Jurkat, Clone E6-1 (cell line): ENCODE data around the gene VENTX.
A peak's percentile ranks its signal among the peaks of the same experiment; 100 is the strongest.
"Not testable (repeated sequence)": the region's sequence is repeated elsewhere in the genome, so short reads cannot be mapped to it uniquely, and the experiment has no call there.

Experiments
- DNase-seq: peaks from one replicate; pipeline ENCODE4 v3.0.0-alpha.2; 2011; ENCODE audit warnings: low read depth, low spot score
- H3K4me3 ChIP-seq: 2 replicates; pipeline ENCODE4 v1.5.1; 2011; ENCODE audit warnings: mild to moderate bottlenecking, low read length, control low read depth, moderate library complexity

Gene VENTX

GRCh38 chr10:133265052-133265451 is 27.4 kb downstream of the VENTX start:
- H3K4me3 ChIP-seq, DNase-seq: not testable (repeated sequence)

- no peak overlapping the region for H3K4me3 ChIP-seq
- no peak for DNase-seq
These were observed 28.6 kb downstream of the VENTX start for GRCh38 chr10:133266056-133266795.

DNA sequence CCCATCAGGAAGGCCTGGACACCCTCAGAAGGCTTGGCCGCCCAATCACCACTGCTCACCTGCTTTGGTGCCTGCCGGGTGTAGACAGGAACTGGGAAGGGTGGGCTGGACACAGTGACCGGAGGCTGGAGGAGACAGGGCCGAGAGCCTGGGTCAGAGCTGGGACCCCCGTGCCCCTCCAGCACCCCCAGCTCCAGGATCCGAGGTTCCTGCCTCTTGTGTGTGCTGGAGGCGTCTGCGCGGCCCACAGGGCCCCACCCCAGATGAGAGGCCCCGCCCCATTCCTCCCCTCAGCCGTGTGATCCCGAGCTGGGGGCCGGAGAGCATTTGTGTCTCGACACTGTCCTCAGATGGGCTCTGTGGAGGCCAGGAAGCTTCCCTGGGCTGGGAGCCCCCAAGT is 29.6 kb downstream of the VENTX start:
- H3K4me3 ChIP-seq, result no peak overlapping the region
- no peak for DNase-seq

DNA sequence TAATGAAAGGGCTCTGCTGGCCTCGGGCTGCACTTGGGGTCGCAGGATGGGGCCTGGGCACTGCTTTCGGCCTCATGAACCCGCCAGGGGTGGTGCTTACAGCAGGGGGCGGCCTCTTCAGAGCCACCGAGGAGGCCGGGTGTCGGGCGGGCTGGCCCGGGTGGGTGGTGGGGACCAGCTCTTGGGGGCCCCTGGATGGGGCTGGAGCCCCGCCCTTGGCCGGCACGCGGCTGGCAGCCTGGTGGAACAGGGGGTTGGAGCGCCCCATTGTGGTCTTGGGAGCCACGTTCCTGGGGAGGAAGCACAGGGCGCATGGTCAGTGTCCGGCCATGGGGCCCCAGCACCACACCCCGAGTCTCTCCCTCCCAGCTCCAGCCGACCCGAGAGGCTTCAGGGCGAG is 30.2 kb downstream of the VENTX start:
- no peak overlapping the region for H3K4me3 ChIP-seq
- no peak for DNase-seq

DNA sequence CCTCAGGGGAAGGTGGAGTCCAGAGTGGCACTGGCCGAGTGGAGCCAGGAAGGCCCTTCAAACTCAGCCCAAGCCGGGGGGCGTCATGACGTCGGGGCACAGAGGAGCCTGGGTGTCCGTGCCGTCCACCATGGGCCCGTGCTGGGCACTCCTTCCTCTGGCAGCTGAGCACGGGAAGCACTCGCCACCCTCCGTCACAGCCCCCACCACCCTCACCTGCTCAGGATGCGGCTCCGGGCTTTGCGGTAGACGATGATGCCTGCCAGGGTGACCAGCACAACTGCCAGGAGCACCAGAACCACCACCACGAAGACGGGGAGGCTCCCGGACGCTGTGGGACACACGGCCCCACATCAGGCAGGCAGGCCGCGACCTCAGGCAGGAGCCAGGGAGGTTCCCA is 30.9 kb downstream of the VENTX start:
- DNase-seq, result no peak
- no peak overlapping the region for H3K4me3 ChIP-seq

- no peak overlapping the region for H3K4me3 ChIP-seq
- DNase-seq, result no peak
These were observed 31.7 kb downstream of the VENTX start for GRCh38 chr10:133269367-133269766.

- DNase-seq, result no peak
- no peak overlapping the region for H3K4me3 ChIP-seq
These were observed 32.5 kb downstream of the VENTX start for GRCh38 chr10:133270204-133270603.

DNA sequence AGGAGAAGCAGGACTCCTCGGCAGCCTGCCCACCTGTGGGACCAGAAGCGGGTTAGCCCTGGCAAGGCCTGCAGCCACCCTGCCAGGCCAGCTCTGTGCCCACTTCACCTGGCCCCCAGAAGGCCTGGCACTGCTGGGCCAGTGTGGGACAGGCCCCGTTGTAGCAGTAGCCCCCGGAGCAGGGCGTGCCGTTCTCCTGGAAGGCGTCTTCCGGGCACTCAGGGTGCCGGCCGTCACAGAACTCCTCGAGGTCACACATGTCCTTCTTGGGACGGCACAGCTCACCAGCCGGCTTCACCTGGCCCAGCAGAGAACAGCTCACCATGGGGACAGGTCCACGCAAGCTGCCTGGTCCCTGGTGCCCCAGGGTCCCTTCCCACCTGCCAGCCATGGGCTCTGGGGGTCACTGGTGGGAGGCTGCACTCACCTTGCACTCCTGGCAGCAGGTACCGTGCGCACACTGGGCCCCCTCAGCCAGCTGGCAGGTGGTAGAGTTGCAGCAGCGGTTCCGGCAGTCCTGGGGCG is 33.2 kb downstream of the VENTX start:
- H3K4me3 ChIP-seq, result no peak overlapping the region
- DNase-seq, result no peak

DNA sequence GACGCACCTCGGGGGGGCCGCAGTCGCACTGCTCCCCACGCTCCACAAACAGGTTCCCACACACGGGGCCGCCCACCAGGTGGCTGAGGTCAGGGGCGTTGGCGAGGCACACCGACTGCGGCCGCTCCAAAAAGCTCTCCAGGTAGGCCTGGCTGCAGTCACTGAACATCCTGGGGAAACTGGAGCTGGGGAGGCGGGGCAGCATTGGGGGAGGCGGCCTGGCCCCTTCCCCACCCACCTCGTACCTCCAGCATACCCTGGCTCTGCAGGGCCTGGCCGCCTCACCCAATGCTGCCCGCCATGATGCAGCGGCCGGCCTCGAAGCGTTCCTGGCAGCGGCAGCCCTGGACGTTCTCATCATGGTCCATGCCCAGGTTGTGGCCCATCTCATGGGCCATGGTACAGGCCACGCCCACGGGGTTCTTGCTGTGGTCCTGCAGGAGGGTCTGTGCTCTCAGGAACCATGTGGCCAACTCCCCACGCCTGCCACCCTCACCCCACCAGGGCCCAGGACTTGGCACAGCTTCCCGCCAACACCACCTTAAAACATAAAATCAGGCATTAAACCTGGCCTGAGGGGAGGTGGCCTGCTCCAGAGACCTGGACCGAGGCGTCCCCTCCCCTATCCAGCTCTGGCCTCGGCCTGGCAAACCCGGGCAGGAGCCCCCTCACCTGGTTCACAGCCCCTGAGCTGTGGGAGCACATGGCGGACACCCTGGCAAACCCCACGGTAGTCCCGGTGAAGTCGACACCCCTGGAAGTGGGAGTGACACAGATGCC is 34.1 kb downstream of the VENTX start:
- H3K4me3 ChIP-seq, result no peak overlapping the region
- no peak for DNase-seq

DNA sequence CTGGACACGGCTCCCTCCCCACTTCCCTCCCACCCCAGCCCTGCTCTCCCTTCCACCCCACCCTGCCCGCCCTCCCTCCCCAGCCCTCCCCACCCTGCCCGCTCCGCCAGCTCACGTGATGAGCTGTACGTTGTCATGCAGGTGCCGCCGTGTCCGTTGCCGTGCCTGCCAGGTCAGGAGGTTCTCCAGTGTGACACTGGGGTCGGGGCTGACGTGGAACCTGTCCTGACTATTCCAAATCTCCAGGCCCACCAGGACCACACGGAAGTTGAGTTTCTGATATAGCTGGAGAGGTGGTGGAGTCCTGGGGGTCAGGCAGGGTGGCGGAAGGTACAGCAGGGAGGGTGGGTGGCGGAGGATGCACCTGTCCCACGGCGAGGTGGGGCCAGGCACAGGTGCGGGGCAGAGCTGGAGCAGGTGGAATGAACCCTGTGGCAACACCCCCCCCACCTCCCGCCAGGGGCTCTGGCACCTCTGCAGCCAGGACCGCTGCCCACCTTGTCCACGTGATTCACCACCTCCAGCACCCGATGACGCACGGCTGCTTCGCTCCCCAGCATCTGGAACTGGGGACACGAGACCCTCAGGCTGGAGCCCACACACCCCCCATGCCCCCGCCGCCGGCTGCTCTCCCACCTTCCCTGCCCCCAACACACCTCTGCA is 34.8 kb downstream of the VENTX start:
- H3K4me3 ChIP-seq, result no peak overlapping the region
- DNase-seq, result no peak

DNA sequence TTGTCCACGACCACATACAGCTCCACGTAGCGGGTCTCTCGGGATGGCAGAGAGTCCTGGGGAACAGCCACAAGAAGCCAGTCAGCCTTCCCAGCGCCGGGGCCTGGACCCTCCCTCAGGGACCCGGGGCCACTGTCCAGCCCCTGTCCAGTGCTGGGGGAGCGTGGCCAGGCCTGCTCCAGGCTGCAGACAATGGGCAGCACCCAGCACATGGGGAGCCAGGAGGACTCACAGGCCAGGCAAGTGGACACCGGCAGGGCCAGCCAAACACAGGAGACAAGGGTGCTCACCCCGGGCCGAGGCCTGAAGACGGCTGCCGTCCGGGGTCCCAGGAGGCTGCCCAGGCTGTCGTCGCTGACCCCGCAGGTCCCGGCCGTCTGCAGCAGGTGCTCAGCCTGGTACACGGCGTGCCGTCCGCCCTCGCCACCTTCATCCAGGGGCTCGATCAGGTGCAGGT is 35.3 kb downstream of the VENTX start:
- H3K4me3 ChIP-seq, result no peak overlapping the region
- DNase-seq, result no peak

GRCh38 chr10:133273534-133274143 is 36.0 kb downstream of the VENTX start:
- no peak for DNase-seq
- H3K4me3 ChIP-seq, result no peak overlapping the region

- H3K4me3 ChIP-seq, result peak overlapping the region; percentile 5; the same call in 1 of the 2 replicates
- peak; percentile 41 for DNase-seq
These were observed 37.4 kb downstream of the VENTX start for GRCh38 chr10:133274751-133275683.

DNA sequence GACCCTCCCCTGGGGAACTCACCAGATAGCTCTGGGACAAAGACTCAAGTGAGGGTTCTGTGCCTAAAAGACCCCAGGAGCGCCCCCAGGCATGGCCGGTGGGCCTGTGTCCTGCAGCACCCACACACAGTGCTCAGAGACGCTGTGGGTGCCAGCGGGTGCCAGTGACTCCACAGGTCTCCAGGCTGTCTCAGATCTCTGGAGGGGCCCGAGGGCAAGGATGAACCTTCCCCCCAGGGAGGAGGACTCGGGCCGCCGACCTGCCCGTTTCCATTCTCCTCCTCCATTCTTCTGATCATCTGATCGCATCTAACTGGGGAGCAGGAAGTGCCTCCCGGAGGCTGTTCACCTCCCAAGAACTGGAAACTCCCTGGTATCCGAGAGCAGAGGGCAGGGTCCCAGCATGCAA is 38.0 kb downstream of the VENTX start:
- no peak overlapping the region for H3K4me3 ChIP-seq
- no peak for DNase-seq

GRCh38 chr10:133276100-133276434 is 38.4 kb downstream of the VENTX start:
- no peak overlapping the region for H3K4me3 ChIP-seq
- DNase-seq, result no peak

GRCh38 chr10:133276435-133277201 is 39.0 kb downstream of the VENTX start, which contains the start of gene ADAM8:
ADAM8 (minus strand) TSS chr10:133276868; CDS start chr10:133276817, 51 bp downstream.
- H3K4me3 ChIP-seq, result no peak within 1 kb of the TSS

DNA sequence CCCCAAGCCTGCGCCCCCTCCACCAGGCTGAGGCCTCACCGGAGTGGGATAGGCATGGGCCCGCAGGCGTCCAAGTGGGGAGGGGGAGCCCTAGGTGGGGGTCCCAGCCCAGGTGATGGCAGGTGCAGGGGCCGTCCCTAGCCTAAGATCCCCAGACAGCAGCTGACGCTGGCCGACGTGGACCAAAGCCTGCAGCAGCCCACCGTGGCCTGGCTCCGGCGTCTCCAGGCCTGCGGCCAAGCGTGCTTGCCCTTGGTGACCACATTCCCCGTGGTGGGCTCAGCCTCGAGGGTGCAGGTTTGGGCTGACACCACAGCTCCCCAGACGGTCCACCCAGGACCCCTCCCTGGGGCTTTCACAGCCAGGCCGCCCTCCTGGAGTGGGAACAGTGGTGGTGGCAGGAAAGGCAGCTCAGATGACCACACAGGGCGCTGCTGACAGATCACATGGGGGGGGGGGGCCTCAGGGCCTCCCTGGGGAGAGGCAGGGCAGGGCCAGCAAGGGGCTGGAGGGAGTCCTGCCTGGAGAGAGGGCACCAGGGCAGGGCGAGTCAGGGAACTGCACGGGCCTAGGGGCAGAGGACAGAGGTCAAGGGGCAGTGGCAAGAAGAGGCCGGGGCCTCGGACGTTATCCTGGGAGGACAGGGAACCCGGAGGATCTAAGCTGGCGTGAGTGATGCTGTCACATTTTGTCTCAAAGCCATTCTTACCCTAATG is 39.8 kb downstream of the VENTX start:
- no peak overlapping the region for H3K4me3 ChIP-seq
- DNase-seq, result no peak

More at GRCh38 chr10:133276435-133277201, 39.0 kb downstream of the VENTX start, which contains the start of gene ADAM8:
- no peak for DNase-seq
